ENCODE data around the gene WBP1L.

The WBP1L gene

DNA sequence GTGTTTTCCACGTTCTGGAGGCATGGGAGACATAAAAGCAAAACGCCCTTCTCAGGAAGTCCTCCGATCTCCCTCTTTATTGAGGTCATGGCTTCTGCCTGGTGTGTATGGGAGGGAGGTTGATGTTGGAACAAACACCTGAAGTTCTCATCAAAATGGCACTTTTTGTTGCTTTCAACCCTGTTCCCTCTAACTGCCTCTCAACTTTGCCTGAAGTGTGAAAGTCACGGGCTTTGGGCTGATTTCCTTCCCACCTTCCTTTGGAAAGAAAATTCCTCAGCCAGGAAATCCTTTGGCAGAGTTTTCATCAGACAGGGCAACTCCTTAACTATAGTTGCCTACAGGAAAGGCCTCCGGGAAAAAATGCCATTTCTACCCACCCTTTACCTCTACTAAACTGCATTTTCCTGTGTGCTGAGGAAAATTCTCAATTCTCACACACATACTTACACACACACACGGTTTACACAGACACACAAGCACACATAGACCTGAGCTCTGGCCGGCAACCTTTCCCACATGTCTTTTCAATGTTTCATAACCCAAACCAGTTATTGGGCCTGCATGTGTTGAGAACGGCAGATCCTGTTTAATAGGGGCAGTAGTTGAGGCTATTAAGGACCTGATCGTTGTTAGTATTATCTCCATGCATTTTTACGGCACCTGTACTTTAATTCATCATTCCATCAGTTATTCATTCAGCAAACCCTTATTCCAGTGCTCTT, 57.0 kb downstream of the WBP1L start:
- H3K36me3 ChIP-seq (ENCODE audit: control insufficient read depth, insufficient read depth, low read length): 0 out of 2 replicates have a peak, but pooled peaks cover 6% of the 10 kb centered on the region
- H3K9ac ChIP-seq (ENCODE audit: low read depth, low read length): no peak overlapping the region
- no peak overlapping the region for H3K4me3 ChIP-seq (ENCODE audit: low read depth, low read length)
- H3K27ac ChIP-seq (ENCODE audit: low read depth, low read length): peak overlapping the region; percentile 72
- H3K27me3 ChIP-seq (ENCODE audit: control insufficient read depth, insufficient read depth, low read length): no peaks in the 10 kb centered on the region
- H3K4me1 ChIP-seq (ENCODE audit: control insufficient read depth, insufficient read depth, low read length): peaks cover 38% of the 10 kb centered on the region
- no peaks in the 10 kb centered on the region for H3K9me3 ChIP-seq (ENCODE audit: control insufficient read depth, insufficient read depth, low read length)

DNA sequence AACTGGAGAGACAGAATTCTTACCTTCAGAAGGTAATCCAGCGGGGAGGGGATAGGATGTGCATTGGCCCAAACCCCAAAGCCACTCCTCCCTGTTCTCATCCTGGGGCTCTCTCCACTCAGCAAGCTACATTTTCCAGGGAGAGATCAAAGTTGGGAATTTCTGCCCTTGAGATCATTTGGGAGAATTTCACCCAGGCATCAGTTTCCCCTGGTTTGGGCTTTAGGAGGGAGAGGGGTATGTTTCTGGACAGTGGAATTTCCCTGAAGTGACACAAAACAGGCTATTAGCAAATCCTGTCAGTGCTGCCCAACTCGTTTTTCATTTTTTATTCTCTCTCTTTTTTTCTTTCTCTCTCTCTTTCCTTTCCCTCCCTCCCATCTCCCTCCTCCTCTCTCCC, 57.7 kb downstream of the WBP1L start:
- Histone ChIP-seq H3K36me3 (ENCODE audit: control insufficient read depth, insufficient read depth, low read length) (0 out of 2 replicates have a peak, but pooled peaks cover 6% of the 10 kb centered on the region), H3K27ac (ENCODE audit: low read depth, low read length) (peak overlapping the region; percentile 72), H3K9me3 (ENCODE audit: control insufficient read depth, insufficient read depth, low read length) (no peaks in the 10 kb centered on the region)

DNA sequence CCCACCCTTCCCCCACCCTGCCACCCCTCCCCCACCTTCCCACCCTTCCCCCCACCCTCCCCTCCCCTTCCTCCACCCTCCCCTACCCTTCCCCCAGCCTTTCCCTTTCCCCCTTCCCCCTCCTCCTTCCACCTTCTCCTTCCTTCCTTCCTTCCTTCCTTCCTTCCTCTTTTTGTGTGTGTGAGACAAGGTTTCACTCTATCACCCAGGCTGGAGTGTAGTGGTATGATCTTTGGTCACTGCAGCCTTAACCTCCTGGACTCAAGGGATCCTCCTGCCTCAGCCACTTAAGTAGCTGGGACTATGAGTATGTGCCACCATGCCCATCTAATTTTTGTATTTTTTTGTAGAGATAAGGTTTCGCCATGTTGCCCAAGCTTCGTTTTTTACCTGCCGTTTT, 58.2 kb downstream of the WBP1L start:
- Histone ChIP-seq H3K4me3 (ENCODE audit: low read depth, low read length) (no peak overlapping the region), H3K27me3 (ENCODE audit: control insufficient read depth, insufficient read depth, low read length) (no peaks in the 10 kb centered on the region), H3K27ac (ENCODE audit: low read depth, low read length) (peak overlapping the region; percentile 90), H3K9me3 (ENCODE audit: control insufficient read depth, insufficient read depth, low read length) (no peaks in the 10 kb centered on the region), H3K9ac (ENCODE audit: low read depth, low read length) (no peak overlapping the region), H3K36me3 (ENCODE audit: control insufficient read depth, insufficient read depth, low read length) (0 out of 2 replicates have a peak, but pooled peaks cover 6% of the 10 kb centered on the region), H3K4me1 (ENCODE audit: control insufficient read depth, insufficient read depth, low read length) (peaks cover 38% of the 10 kb centered on the region)

More for the DNA sequence above, 57.7 kb downstream of the WBP1L start:
- no peaks in the 10 kb centered on the region for H3K27me3 ChIP-seq (ENCODE audit: control insufficient read depth, insufficient read depth, low read length)
- H3K9ac ChIP-seq (ENCODE audit: low read depth, low read length): no peak overlapping the region
- H3K4me3 ChIP-seq (ENCODE audit: low read depth, low read length): no peak overlapping the region
- H3K4me1 ChIP-seq (ENCODE audit: control insufficient read depth, insufficient read depth, low read length): peaks cover 38% of the 10 kb centered on the region

DNA sequence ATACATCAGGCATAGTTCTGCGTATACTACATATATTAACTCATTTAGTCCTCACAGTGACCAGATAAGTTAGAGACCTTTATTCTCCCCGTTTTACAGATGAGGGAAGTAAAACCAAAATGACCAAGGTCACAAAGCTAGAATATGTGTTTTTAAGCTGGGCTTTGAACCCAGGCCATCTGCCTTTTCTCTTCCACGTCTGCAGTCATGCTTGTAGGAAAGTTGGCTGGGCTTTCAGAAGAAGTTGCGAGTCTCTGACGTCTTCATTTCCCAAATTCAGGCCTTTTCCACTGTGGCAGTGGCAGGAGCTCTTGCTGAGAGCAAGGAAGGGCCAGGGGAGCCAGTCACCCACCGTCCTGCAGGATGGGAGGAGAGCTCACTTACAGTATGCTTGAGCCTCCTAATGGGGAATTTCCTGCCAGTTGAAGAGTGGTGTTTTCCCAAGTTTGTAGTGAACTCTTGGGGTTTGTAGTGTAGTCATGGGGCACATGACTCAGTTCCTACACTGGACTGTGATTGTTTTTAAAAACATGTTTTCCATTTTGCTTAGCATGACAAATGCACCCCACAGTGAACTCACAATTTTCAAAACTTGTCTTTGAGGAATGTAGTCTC, 59.3 kb downstream of the WBP1L start:
- H3K9me3 ChIP-seq (ENCODE audit: control insufficient read depth, insufficient read depth, low read length): no peaks in the 10 kb centered on the region
- peaks cover 38% of the 10 kb centered on the region for H3K4me1 ChIP-seq (ENCODE audit: control insufficient read depth, insufficient read depth, low read length)
- peak overlapping the region; percentile 90 for H3K27ac ChIP-seq (ENCODE audit: low read depth, low read length)
- peak overlapping the region; percentile 3; the same call in 1 of the 2 replicates for H3K4me3 ChIP-seq (ENCODE audit: low read depth, low read length)
- peak overlapping the region; percentile 3; the same call in 1 of the 2 replicates for H3K9ac ChIP-seq (ENCODE audit: low read depth, low read length)
- no peaks in the 10 kb centered on the region for H3K27me3 ChIP-seq (ENCODE audit: control insufficient read depth, insufficient read depth, low read length)
- H3K36me3 ChIP-seq (ENCODE audit: control insufficient read depth, insufficient read depth, low read length): 0 out of 2 replicates have a peak, but pooled peaks cover 6% of the 10 kb centered on the region

DNA sequence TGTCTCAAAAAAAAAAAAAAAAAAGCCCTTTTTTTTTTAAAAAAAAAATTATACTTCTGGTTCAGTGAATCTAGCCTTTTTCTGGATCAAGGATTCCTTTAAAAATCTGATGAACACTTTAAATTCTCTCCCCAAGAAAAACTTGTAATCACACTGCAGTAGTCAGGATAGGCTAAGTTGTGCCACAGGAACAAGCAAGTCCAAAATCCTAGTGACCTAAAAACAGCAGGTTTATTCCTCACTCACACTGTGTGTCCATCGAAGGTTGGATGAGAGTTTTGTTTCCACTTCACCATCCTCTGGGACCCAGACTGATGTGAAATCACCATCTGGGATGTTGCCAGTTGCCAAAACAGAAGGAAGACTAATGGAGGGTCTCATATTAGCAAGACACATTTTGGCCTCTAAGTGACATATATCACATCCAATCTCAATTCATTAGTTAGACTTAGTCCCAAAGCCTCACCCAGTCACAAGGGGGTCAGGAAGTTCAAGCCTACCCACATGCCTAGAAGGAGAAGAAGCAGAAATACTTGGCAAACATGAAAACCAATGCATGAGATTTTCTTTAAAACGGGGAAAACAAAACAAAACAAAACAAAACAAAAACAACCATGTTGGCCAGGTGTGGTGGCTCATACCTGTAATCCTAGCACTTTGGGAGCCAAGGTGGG, 60.8 kb downstream of the WBP1L start:
- no peak overlapping the region for H3K9ac ChIP-seq (ENCODE audit: low read depth, low read length)
- peaks cover 45% of the 10 kb centered on the region for H3K4me1 ChIP-seq (ENCODE audit: control insufficient read depth, insufficient read depth, low read length)
- H3K4me3 ChIP-seq (ENCODE audit: low read depth, low read length): no peak overlapping the region
- H3K27me3 ChIP-seq (ENCODE audit: control insufficient read depth, insufficient read depth, low read length): no peaks in the 10 kb centered on the region
- H3K36me3 ChIP-seq (ENCODE audit: control insufficient read depth, insufficient read depth, low read length): 0 out of 2 replicates have a peak, but pooled peaks cover 2% of the 10 kb centered on the region
- no peak overlapping the region for H3K27ac ChIP-seq (ENCODE audit: low read depth, low read length)
- no peaks in the 10 kb centered on the region for H3K9me3 ChIP-seq (ENCODE audit: control insufficient read depth, insufficient read depth, low read length)

DNA sequence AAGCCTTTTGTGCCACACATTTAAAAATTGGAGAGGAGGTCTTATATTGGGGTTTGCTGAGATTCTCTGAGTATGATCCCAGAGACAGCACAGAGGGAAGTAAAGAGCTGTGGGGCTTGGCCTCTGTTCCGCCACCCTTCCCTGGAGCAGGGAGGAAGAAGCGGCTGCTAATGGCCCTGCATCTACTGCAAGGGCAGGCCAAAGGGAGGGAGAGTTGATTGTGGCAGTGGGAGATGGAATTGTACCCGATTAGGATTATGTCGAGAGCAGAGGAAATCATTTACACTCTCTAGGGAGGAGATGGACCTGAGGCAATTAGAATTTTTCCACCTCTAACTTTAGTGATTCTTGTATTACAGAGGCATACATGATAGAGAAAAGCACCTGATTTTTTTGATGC, 64.6 kb downstream of the WBP1L start:
- H3K27ac ChIP-seq (ENCODE audit: low read depth, low read length): no peak overlapping the region
- no peak overlapping the region for H3K4me3 ChIP-seq (ENCODE audit: low read depth, low read length)
- no peak overlapping the region for H3K9ac ChIP-seq (ENCODE audit: low read depth, low read length)
- H3K36me3 ChIP-seq (ENCODE audit: control insufficient read depth, insufficient read depth, low read length): peaks cover 20% of the 10 kb centered on the region
- peaks cover 9% of the 10 kb centered on the region for H3K4me1 ChIP-seq (ENCODE audit: control insufficient read depth, insufficient read depth, low read length)
- H3K27me3 ChIP-seq (ENCODE audit: control insufficient read depth, insufficient read depth, low read length): no peaks in the 10 kb centered on the region
- H3K9me3 ChIP-seq (ENCODE audit: control insufficient read depth, insufficient read depth, low read length): no peaks in the 10 kb centered on the region

DNA sequence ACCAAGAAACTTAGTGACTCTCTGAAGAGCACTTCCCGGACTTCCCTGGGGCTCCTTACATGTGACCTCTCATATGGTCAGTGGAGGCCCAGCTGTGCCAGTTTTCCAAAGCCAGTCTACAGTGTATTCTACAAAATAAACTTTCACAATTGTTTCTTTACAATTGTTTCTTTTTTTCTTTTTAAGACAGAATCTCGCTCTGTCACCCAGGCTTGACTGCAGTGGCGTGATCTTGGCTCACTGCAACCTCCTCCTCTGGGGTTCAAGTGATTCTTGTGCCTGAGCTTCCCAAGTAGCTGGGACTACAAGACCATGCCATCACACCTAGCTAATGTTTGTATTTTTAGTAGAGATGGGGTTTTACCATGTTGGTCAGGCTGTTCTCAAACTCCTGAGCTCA, 67.6 kb downstream of the WBP1L start:
- Histone ChIP-seq H3K9me3 (ENCODE audit: control insufficient read depth, insufficient read depth, low read length) (no peaks in the 10 kb centered on the region), H3K27me3 (ENCODE audit: control insufficient read depth, insufficient read depth, low read length) (no peaks in the 10 kb centered on the region), H3K4me1 (ENCODE audit: control insufficient read depth, insufficient read depth, low read length) (peaks cover 21% of the 10 kb centered on the region), H3K9ac (ENCODE audit: low read depth, low read length) (no peak overlapping the region), H3K27ac (ENCODE audit: low read depth, low read length) (no peak overlapping the region), H3K36me3 (ENCODE audit: control insufficient read depth, insufficient read depth, low read length) (peaks cover 28% of the 10 kb centered on the region), H3K4me3 (ENCODE audit: low read depth, low read length) (no peak overlapping the region)

DNA sequence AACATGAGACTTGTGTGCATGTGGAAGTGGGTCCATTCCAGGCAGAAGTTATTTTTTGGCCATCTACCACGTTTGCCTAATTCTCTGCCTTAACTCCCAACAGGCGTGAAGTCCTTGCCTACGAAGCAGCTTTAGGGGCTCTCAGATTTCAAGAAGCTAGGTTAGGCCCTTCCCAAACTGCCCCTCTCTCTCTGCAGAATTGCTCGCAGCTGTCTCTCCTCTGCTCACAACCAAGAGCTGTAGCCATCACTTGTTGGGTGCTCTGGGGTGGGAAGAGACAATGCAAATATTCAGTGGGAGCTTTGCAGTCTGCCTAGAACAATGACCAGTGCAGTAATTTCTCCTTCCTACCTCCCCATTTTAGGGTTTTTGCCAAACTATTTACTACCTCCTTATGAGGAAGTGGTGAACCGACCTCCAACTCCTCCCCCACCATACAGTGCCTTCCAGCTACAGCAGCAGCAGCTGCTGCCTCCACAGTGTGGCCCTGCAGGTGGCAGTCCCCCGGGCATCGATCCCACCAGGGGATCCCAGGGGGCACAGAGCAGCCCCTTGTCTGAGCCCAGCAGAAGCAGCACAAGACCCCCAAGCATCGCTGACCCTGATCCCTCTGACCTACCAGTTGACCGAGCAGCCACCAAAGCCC, 68.6 kb downstream of the WBP1L start:
- H3K4me1 ChIP-seq (ENCODE audit: control insufficient read depth, insufficient read depth, low read length): peaks cover 22% of the 10 kb centered on the region
- H3K36me3 ChIP-seq (ENCODE audit: control insufficient read depth, insufficient read depth, low read length): peaks cover 28% of the 10 kb centered on the region
- no peak overlapping the region for H3K4me3 ChIP-seq (ENCODE audit: low read depth, low read length)
- H3K9me3 ChIP-seq (ENCODE audit: control insufficient read depth, insufficient read depth, low read length): no peaks in the 10 kb centered on the region
- H3K9ac ChIP-seq (ENCODE audit: low read depth, low read length): no peak overlapping the region
- no peak overlapping the region for H3K27ac ChIP-seq (ENCODE audit: low read depth, low read length)
- no peaks in the 10 kb centered on the region for H3K27me3 ChIP-seq (ENCODE audit: control insufficient read depth, insufficient read depth, low read length)

DNA sequence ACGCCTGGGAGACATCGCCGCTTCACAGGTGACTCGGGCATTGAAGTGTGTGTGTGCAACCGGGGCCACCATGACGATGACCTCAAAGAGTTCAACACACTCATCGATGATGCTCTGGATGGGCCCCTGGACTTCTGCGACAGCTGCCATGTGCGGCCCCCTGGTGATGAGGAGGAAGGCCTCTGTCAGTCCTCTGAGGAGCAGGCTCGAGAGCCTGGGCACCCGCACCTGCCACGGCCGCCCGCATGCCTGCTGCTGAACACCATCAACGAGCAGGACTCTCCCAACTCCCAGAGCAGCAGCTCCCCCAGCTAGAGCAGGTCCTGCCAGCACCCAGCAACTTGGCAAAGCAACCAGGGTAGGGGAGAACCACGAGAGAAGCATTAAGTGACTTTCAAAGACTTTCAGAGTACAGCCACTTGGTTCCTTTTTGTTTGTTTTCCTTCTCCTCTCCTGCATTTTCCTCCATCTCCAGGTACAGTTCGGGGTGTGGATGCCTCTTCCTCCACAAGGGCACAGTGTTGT, 69.3 kb downstream of the WBP1L start:
- Histone ChIP-seq H3K27ac (ENCODE audit: low read depth, low read length) (no peak overlapping the region), H3K36me3 (ENCODE audit: control insufficient read depth, insufficient read depth, low read length) (peaks cover 28% of the 10 kb centered on the region)

DNA sequence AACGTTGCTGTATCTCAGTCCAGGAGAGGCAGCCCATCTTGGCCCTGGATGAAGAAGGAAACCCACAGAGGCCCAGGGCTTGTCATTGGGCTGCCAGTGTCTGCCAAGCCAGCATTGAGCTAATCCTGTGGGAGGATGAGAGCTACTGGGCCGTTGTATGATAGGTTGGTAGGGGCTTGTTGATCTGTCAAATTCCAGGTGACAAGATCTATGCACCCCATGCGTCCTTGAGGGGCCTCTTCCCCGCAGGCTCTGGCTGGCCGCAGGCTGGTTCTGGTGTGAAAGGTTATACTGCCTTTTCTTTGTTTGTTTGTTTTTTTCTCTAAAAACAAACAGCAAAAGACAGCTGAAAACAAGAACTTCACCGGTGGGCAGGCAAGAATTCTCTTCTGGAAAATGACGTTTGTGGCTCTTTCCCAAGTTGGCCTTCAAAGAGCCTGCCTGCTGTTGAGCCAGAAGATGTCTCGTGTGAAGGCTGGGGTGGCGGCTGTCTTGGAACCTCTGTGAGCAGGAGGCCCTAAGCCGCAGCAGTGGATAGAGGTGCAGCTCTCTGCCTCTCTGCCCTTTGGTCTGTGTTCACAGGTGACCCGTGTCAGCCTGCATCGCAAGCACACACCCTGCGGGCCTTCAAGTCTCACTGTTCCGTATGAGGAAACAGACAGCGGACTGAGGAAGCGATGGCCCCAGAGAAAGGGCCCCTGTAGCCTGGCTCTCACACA, 70.1 kb downstream of the WBP1L start:
- Histone ChIP-seq H3K9me3 (ENCODE audit: control insufficient read depth, insufficient read depth, low read length) (no peaks in the 10 kb centered on the region), H3K4me1 (ENCODE audit: control insufficient read depth, insufficient read depth, low read length) (peaks cover 14% of the 10 kb centered on the region), H3K36me3 (ENCODE audit: control insufficient read depth, insufficient read depth, low read length) (peaks cover 28% of the 10 kb centered on the region), H3K4me3 (ENCODE audit: low read depth, low read length) (no peak overlapping the region), H3K9ac (ENCODE audit: low read depth, low read length) (no peak overlapping the region), H3K27ac (ENCODE audit: low read depth, low read length) (peak overlapping the region; percentile 35), H3K27me3 (ENCODE audit: control insufficient read depth, insufficient read depth, low read length) (no peaks in the 10 kb centered on the region)

More for the DNA sequence above, 69.3 kb downstream of the WBP1L start:
- Histone ChIP-seq H3K4me3 (ENCODE audit: low read depth, low read length) (no peak overlapping the region), H3K9ac (ENCODE audit: low read depth, low read length) (no peak overlapping the region), H3K27me3 (ENCODE audit: control insufficient read depth, insufficient read depth, low read length) (no peaks in the 10 kb centered on the region), H3K9me3 (ENCODE audit: control insufficient read depth, insufficient read depth, low read length) (no peaks in the 10 kb centered on the region), H3K4me1 (ENCODE audit: control insufficient read depth, insufficient read depth, low read length) (peaks cover 22% of the 10 kb centered on the region)

All from HUES48 (cell line).